ENCODE data around the gene POLR3F.

The POLR3F gene

DNA sequence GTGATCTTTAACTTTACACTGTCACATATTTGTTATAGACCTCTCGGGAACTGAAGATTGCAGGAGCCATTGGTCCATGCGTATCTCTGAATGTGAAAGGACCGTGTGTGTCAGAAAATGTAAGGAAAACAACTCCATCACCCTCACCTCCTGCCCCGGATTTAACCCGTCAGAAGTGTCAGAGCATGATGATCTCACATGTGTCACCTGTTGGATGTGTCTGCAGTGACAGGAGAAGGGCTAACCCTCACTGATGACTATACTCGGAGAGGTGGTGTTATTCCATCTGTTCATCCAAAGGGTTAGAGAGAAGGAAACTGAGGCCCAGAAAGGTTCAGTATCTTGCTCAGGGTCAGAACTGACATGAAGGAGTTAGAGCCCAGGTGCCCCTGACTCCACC is 65.4 kb downstream of the POLR3F start:
- H3K4me3 ChIP-seq (ENCODE audit: insufficient read depth, low read length, poor library complexity, severe bottlenecking) = no peak overlapping the region
- H2AFZ ChIP-seq (ENCODE audit: low read depth, low read length, severe bottlenecking) = no peak overlapping the region
- no peak overlapping the region for H3K27ac ChIP-seq (ENCODE audit: low read depth, low read length)
- H3K9me3 ChIP-seq (ENCODE audit: insufficient read depth, low read length) = no peaks in the 10 kb centered on the region
- no peak overlapping the region for H3K9ac ChIP-seq (ENCODE audit: low read length)
- H3K79me2 ChIP-seq (ENCODE audit: insufficient read depth, low read length) = no peaks in the 10 kb centered on the region
- no peaks in the 10 kb centered on the region for H3K9me2 ChIP-seq (replicated peaks; ENCODE audit: insufficient read depth, low read length)
- H4K20me1 ChIP-seq (ENCODE audit: low read depth, low read length) = no peaks in the 10 kb centered on the region
- no peak overlapping the region for H3K4me2 ChIP-seq (ENCODE audit: low read depth, low read length, poor library complexity, severe bottlenecking)
- no peaks in the 10 kb centered on the region for H3F3A ChIP-seq (ENCODE audit: insufficient read depth)
- no peaks in the 10 kb centered on the region for H3K27me3 ChIP-seq (ENCODE audit: low read length)
- peaks cover 27% of the 10 kb centered on the region for H3K36me3 ChIP-seq (ENCODE audit: low read length)
- TF ChIP-seq EZH2phosphoT487 (conservative IDR thresholded peaks at IDR 0.05; ENCODE audit: low read length) = no peak
- TF ChIP-seq, protein P1, sequence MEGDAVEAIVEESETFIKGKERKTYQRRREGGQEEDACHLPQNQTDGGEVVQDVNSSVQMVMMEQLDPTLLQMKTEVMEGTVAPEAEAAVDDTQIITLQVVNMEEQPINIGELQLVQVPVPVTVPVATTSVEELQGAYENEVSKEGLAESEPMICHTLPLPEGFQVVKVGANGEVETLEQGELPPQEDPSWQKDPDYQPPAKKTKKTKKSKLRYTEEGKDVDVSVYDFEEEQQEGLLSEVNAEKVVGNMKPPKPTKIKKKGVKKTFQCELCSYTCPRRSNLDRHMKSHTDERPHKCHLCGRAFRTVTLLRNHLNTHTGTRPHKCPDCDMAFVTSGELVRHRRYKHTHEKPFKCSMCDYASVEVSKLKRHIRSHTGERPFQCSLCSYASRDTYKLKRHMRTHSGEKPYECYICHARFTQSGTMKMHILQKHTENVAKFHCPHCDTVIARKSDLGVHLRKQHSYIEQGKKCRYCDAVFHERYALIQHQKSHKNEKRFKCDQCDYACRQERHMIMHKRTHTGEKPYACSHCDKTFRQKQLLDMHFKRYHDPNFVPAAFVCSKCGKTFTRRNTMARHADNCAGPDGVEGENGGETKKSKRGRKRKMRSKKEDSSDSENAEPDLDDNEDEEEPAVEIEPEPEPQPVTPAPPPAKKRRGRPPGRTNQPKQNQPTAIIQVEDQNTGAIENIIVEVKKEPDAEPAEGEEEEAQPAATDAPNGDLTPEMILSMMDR (IDR thresholded peaks at IDR 0.05; ENCODE audit: insufficient read depth, low read length, poor library complexity, severe bottlenecking) = no peak

DNA sequence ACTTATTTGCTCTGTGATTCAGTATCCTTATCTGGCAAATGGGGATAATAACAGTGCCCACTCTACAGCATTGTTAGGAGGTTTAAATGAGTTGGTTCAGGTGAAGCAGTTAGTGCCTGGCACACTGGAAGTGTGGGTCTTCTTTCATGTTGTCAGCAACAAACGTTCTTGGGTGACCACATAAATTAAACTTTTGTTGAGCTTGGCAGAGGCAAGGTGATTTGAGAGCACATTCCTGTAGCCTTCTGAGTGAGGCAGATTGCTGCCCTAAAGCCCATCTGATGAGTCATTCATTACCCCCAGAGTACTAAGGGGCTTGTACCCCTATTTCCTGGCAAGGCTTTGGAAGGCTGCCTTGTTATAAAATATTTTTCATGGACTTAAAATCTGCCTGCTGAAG is 66.3 kb downstream of the POLR3F start:
- Histone ChIP-seq H3K27me3 (ENCODE audit: low read length) (no peaks in the 10 kb centered on the region), H3K79me2 (ENCODE audit: insufficient read depth, low read length) (no peaks in the 10 kb centered on the region), H3K36me3 (ENCODE audit: low read length) (peaks cover 27% of the 10 kb centered on the region), H3K4me2 (ENCODE audit: low read depth, low read length, poor library complexity, severe bottlenecking) (no peak overlapping the region), H3F3A (ENCODE audit: insufficient read depth) (no peaks in the 10 kb centered on the region), H2AFZ (ENCODE audit: low read depth, low read length, severe bottlenecking) (no peak overlapping the region), H3K4me3 (ENCODE audit: insufficient read depth, low read length, poor library complexity, severe bottlenecking) (no peak overlapping the region), H3K9ac (ENCODE audit: low read length) (no peak overlapping the region), H3K9me2 (replicated peaks; ENCODE audit: insufficient read depth, low read length) (no peaks in the 10 kb centered on the region), H3K9me3 (ENCODE audit: insufficient read depth, low read length) (no peaks in the 10 kb centered on the region), H3K27ac (ENCODE audit: low read depth, low read length) (no peak overlapping the region), H4K20me1 (ENCODE audit: low read depth, low read length) (no peaks in the 10 kb centered on the region)
- TF ChIP-seq, protein P1 (IDR thresholded peaks at IDR 0.05; ENCODE audit: insufficient read depth, low read length, poor library complexity, severe bottlenecking) = no peak
- no peak for TF ChIP-seq EZH2phosphoT487 (conservative IDR thresholded peaks at IDR 0.05; ENCODE audit: low read length)

DNA sequence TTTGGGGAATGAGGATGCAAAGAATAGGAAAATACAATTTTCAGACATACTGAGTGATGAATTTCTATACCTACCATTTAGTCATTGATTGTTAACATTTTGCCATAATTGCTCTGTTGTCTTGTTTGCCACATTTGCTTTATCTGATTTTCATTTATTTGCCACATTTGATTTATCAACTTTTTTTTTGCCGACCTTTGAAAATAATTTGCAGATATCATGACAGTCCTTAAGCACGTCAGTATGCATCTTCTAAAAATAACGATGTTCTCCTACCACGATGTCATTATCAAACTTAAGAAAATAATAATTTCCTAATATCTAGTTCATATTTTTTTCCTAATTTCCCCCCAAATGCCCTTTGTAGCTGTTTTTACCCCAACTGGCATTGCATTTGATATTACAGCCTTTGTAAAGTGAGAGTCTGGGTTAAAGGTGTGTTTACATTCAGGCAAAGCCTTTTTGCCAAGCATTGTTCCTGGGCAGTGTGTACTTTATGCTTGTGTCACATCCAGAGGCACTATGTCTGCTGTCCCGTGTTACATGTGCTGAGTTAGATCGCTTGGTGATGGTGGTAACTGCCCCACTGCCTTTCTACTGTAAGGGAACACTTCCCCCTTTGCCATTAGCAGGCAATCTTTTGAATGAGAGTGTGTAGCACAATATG is 66.9 kb downstream of the POLR3F start:
- H3K9me2 ChIP-seq (replicated peaks; ENCODE audit: insufficient read depth, low read length) = no peaks in the 10 kb centered on the region
- H3K4me2 ChIP-seq (ENCODE audit: low read depth, low read length, poor library complexity, severe bottlenecking) = no peak overlapping the region
- H3K27ac ChIP-seq (ENCODE audit: low read depth, low read length) = no peak overlapping the region
- TF ChIP-seq EZH2phosphoT487 (conservative IDR thresholded peaks at IDR 0.05; ENCODE audit: low read length) = no peak
- TF ChIP-seq, protein P1 (IDR thresholded peaks at IDR 0.05; ENCODE audit: insufficient read depth, low read length, poor library complexity, severe bottlenecking) = no peak
- no peaks in the 10 kb centered on the region for H3K27me3 ChIP-seq (ENCODE audit: low read length)
- H3K9me3 ChIP-seq (ENCODE audit: insufficient read depth, low read length) = no peaks in the 10 kb centered on the region
- H3K4me3 ChIP-seq (ENCODE audit: insufficient read depth, low read length, poor library complexity, severe bottlenecking) = no peak overlapping the region
- H2AFZ ChIP-seq (ENCODE audit: low read depth, low read length, severe bottlenecking) = no peak overlapping the region
- no peak overlapping the region for H3K9ac ChIP-seq (ENCODE audit: low read length)
- H3K36me3 ChIP-seq (ENCODE audit: low read length) = peaks cover 27% of the 10 kb centered on the region
- no peaks in the 10 kb centered on the region for H4K20me1 ChIP-seq (ENCODE audit: low read depth, low read length)
- no peaks in the 10 kb centered on the region for H3F3A ChIP-seq (ENCODE audit: insufficient read depth)
- H3K79me2 ChIP-seq (ENCODE audit: insufficient read depth, low read length) = no peaks in the 10 kb centered on the region
